ENCODE measurements around the gene FRZB.
"Not testable (repeated sequence)": the region's sequence is repeated elsewhere in the genome, so short reads cannot be mapped to it uniquely, and the experiment has no call there.

Gene FRZB, protein sequence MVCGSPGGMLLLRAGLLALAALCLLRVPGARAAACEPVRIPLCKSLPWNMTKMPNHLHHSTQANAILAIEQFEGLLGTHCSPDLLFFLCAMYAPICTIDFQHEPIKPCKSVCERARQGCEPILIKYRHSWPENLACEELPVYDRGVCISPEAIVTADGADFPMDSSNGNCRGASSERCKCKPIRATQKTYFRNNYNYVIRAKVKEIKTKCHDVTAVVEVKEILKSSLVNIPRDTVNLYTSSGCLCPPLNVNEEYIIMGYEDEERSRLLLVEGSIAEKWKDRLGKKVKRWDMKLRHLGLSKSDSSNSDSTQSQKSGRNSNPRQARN

DNA sequence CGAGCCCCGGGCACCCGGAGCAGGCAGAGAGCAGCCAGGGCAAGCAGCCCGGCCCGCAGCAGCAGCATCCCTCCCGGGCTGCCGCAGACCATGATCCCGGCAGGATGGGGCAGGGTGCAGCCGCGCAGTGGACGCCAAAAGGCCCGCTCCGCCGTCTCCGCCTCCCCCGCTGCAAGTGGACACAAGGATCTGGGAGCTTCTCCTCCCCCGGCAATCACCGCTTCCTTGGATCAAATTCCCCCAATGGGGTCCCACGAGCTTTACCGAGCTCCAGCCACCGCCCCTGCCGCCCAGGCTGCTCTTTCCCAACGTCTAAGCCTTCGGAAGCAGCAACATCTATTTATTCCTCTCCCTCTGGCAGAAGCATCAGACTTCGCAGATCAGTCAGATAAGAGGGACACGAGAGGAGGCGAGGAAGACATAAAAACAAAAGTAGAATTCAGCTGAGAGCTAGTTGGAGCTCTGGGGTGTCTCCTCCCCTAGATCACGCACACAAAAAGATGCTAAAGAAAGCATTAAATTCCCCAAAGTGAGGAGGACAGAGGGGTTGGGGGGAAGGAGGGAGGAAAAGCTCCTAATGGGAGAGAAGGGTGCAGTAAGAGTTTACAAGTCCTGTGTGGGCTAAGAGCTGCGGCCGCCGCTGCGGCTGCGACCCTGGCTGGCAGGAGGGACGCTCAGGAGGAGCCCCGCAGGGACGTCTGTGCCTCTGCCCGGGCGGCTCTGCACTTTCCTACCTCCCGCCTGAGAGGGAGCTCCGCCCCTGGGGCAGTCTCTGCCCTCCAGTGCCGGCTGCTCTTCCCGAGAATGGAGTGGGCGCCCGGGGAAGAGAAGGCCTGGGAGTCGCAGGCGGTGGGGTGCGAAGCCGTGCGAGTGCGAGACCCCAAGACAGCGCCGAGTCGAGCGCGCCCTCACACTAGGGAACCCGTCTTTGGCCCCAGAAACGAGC is at the start of gene FRZB:
TSS of gene FRZB (minus strand) at position 177 of the 946 bp plus-strand sequence. CDS start at position 92, 85 bp downstream.
- no peak for DNase-seq

DNA sequence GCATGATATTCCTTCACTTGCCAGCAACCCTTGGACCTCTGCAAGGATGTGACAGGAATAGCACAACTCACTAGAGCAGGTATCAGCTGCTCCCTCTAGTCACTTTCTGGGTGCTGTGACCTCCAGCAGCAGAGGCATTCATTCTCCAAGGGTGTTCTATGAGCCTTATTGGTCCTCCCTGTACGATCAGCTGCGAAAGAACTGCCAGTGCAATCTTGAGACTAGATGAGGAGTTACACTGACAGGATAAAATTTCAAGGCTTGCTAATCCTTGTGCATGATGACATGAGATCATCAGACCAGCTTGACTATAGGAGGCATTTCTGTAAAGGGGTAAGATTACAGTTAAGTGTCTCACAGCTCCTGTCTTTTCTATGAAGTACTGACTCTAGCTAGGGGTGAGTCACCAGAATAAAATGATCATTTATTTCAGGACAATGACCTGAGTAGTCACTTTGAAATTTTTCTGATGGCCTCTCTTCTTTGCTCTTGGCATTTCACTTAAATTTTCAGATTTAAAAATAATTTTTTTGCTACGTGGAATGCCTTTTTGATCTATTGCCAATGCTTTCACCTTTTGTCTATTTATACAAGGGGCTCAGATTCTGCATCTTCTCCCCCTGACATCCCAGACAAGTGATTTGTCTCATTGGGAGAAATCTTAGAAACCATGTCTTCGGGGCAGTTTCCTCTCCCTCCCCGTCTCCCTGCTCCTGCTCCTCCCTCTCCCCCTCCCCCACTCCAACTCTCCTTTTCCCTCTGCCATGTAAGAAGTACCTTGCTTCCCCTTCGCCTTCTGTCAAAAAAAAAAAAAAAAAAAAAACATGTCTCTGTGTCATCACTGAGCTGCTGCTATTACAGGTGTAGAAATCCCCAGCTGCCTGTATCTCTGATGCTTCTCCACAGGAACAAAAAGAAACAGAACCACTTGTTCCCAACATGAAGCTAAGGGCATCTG is 49.2 kb upstream of the FRZB start:
- no peak for DNase-seq

DNA sequence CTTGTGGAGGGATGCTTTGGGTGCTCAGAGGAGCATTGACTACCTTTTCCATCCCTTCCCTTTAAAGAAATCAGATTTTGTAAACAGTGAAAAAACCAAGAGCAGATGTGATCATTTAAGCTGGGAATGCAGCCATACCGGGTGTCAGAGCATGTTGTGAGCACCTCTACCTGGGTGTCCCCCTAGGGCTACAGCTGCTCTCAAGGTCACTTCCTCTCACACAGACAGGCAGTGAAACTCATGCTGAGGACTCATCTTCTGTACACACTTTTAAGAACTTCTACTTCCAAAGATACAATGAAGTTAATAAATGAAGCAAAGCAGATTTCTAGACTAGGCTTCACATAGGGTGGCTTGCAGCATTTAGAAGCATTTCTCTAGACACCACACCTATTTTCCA is 48.4 kb upstream of the FRZB start:
- no peak for DNase-seq

DNA sequence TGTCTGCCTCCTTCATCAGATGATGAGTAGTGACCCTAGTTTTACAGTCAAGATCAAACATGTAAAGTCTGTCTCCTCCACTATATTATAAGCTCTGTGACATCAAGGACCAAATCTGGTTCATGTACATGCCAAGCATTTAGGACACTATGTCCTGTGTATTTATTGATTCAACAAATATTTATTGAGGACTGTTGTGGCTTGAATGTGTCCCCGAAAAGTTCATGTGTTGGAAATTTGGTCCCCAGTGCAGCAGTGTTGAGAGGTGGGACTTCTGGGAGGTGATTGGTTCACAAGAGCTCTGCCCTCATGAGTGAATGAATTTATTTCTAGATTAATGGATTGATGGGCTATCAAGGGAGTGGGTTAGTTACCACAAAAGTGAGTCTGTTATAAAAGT is 46.6 kb upstream of the FRZB start:
- DNase-seq = no peak

DNA sequence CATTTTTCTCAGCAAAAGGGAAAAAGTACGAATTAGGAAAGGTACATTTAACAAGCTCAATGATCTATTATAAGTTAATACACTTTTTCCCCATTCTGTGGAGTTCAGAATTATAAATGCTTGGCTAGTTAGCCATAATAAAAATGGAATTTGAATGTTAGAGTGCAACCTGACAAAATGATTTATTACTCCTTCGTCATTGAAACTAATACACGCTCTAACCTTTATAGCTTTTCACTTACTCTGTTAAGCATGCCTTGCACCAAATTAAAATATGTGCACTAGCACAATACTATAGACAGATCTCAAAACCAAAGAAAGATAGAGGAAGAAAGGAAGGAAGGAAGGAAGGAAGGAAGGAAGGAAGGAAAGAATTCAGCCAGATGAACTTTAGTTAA is 46.1 kb upstream of the FRZB start:
- no peak for DNase-seq

DNA sequence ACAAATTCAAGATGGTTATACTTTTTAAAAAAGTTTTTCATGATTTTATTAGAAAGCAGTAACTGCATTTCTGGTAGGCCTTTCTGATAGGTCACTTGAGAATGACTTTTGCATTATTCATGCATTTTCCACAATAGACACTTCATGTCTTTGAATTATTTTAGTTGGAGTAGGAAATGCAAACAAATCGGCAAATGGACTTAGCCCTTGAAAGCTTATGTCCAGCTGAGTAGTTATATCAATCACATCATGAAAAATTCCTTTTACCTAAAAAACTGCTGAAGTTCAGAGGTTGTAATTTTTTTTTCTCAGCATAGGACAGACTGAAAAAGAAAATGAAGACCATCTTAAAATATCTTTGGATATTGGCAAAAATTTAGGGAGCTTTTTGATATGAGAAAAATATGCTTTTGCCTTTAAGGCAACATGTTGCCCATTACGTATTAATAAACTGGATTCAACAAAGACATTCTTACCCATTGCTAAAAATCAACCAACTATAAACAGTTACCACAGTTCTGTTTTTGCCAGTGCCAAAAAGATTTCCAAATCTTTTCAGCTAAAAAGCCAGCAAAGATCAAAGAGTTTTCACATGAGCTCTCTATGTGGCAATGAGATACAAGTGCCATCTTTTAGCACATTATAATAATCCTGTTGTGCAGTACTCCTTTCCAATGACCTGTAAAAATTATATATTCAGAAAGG is 45.5 kb upstream of the FRZB start:
- no peak for DNase-seq

DNA sequence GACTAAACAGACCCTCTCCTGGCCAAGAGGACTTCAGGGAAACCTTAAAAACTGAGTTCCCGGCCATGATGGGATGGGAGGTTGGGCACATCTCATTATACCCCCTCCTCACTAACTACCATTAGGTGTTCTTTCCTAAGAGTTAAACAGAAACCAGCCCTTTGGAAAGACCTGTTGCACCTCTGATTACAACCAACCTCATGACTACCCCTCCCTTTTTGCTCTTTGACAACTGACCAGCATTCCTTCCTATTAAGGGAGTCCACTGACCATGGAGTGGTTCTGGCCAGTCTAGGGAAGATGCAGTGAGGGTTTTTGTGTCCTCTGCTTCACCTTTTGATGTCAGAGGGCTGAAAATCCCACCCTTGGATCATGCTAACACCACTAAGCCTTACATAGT is 44.5 kb upstream of the FRZB start:
- DNase-seq = no peak

DNA sequence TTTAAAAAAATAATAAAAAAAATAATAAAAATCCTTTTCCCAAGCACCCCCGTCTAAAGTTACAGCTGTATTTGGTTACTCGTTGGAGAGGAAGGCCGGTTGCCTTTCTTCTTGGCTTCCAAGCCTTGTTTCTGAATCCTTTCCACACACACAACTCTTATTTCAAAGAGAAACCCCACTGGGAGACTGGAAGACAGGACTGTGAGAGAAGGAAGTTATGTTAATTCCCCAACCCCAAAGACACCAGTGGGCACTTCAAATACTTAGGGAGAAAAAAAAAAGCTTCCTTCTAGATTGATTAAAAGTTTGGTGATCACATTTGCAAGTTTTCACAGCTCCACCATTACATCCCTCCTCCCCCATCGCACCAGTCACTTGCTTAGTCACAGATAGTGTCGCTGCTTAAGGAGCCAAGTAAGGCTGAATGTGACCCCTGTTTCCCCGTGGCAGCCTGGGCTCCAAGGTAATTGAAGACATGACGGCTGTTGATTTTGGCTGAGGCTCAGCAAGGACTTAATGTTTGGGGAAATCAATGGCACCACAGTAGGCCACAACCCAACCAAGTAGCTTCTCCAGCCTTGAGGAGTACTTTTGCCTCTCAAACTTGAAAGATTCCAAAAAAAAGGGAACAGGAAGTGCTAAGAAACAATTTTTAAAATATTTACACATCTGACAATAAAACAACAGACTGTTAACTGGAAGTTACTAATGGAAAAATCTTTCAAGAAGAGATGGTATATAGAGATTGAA is 40.8 kb upstream of the FRZB start:
- no peak for DNase-seq

DNA sequence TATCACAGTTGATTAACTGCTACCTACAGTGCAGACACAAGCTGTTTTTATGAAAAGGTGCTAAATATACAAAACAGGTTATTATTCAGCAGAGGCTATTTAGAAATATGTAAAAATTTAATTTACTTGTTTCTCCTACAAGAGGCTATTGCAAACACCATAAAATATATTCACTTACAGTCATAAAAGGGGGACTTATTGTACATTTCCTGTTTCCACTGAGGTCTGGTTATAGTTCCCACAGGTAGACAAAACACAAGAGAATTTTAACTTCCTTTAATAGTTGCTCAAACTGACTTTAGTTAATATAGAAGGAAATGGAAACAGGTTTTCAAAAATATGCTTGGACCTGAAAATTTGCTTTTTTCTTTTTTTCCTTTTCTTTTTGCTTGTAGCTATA is 40.0 kb upstream of the FRZB start:
- DNase-seq = no peak

DNA sequence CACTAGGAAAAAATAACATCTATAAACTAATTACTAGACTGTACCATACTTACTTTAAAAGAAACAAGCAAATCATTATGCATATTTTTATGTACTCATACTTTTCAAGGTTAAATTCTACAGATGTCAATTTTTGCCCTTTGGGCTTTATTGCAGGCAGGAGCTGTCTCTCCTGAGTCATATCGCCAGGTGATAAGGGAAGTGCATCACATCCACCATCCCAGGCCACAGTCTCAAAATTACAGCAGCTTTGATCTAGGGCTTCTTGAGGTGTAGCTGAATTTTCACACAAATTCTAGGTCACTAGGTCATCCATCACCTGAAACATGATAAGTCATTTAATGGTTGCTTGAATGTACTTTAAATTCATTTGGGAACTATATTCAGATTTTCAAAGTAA is 38.4 kb upstream of the FRZB start:
- DNase-seq = no peak

DNA sequence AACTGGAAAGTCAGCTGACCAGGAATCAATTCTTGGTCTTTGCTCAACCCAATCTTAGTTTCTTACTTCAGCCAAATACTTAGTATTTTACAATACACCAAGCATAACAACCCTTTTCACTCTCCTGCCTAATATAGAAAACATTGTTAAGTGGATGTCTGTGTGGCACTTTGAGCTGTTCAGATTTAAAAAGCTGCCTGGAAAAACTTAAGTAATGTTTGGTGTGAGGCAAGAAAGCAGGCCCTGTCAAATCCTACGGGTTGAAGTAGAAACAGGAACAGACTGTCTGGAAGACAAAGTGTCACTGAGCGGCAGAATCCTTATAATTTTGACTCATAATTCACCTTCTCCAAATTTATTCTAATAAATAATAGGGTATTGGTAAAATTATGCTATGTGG is 37.1 kb upstream of the FRZB start:
- no peak for DNase-seq

DNA sequence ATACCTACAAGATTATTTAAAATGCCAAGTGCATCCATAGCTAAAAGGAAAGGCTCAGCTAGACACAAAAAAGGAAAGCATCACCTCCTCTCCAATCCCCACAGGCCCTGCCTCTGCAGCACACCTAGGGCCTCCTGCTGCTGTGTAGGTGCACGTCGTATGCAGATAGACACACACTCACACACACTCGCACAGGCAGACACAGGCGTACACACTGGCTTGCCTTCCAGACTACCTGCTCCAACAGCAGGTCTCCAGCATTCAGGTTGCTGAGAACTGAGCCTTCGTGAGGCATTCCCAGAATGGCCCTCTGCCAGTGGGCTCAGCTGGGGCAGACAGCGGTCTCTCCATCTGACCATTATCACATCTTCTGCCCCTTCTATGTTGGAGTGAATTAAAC is 35.3 kb upstream of the FRZB start:
- no peak for DNase-seq

DNA sequence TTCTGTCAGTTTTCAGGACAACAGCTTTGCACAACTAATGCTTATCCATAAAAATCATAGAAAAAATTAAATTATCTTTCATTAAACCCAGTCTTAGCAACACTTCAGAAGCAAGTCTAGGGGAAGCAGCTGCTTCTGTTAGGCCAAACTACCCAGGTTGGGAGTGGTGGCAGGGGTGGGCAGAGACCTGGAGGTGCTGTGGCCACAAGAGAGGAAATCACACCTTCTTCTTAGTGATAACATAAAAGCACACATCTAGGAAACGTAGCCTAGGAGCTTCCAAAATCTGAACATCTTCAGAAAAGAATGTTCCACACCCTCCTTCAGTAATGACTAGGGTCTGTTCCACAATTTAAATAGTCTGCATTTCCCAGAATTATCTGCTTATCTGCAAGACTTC is 32.3 kb upstream of the FRZB start:
- DNase-seq = no peak

DNA sequence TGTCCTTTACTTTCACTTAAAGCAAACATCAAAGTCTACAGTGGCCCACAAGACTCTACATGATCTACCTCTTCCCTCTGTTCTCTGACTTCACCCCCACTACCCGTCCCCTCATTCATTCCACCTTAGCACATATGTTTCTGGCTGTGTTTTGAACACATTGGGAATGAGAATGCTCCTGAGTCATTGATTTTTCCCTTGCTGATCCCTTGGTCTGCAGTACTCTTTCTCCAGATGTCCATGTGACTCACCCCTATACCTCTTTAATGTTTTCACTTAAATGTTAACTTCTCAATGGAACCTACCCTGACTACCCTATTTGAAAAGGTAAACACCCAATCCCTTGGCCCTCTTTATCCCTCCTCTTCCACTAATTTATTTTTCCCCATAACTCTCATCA is 30.7 kb upstream of the FRZB start:
- no peak for DNase-seq

DNA sequence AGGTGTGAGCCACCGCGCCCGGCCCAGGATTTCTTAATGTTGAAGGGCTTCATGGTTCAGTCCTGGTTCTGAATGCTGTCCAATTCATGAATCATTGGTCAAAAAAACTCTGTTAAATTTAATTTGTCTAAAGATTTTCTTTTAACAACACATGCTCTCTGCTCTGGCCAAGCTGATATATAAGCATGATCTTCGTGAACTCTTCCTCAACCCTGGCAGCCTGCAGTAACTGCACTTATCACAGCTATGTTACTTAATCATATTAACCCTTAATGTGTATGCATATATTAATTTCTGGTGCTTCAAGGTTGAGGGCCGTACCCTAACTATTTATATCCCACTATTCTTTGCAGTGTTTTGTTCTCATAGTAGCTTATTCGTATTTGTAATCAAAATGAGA is 29.4 kb upstream of the FRZB start:
- no peak for DNase-seq

DNA sequence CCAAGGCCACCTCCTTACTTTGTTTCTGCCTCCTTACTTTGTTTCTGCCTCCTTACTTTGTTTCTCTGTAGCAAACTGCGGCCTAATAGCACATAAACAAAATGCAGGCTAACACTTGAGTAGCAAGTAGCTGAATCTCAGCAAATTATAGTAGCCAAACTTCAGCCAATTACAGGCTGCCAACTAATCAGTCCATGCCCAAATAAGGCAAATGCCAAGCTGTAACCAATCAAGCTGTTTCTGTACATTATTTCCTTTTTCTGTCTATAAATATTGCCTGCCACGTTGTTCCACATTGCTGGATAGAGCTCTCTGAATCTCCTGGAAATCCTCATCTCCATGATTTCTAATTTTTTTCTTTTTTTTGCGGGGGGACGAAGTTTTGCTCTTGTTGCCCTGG is 28.7 kb upstream of the FRZB start:
- no peak for DNase-seq

DNA sequence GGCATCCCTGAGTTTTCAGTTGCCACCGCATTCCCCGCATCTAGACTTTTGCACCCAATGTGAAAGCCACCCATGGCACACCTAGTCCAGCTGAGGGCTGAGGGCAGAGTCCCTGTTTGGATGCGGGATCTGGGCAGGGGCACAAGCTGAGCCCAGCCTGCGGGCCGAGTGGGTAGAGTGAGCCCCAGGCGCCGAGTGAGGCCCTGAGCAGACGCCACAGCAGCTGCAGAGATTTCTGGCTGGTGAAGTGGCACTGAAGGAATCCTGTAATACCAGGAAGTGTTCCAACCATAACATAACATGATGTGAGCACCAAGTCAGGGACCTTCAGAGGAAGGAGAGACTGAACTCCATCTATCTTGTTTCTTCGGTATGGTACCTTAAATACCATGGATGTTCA is 27.7 kb upstream of the FRZB start:
- no peak for DNase-seq

DNA sequence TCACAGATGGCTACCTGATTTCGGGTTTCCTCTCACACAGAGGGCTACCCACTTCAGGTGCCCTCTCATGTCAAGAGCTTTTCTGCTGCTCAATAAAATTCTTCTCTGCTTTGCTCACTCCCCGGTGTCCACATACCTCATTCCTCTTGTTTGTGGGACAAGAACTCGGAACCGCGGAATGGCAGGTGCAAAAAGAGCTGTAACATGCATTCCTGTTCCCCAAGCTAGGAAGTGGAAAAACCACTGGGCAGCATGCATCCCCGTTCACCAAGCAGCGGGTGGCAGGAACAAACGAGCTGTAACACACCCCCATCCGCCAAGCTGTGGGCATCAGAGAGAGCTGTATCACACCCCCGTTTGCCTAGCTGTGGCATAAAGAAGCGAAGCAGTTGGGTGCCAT is 27.2 kb upstream of the FRZB start:
- no peak for DNase-seq

DNA sequence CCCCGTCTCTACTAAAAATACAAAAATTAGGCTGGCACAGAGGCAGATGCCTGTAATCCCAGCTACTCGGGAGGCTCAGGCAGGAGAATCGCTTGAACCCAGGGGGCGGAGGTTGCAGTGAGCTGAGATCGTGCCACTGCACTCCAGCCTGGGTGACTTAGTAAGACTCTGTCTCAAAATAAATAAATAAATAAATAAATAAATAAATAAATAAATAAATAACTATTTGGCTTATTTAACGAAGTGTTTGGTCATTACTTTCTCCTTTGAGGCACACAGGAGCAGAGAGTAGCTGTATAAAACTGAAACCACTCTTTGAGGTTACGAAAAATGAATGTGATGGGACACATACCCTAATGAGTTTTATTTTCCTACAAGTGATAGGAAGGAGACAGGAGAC is 26.6 kb upstream of the FRZB start:
- not testable (repeated sequence) for DNase-seq

DNA sequence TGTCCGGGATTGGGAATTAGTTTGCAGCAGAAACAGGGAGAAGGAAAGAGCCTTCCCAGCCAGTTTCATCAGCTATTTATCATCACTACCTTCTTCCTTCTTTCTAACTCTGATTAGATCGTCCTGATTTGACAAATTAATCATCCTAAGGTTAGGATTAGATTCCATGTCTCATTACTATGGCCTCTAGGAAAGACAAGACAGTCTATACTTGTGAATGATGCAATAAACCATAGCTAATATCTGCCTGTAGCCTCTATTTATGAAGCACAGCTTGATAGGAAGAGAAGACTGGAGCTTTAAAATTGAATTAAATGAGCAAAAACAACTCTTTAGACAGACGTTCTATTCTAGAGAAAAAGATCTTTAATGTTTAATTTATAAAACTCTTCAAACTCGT is 25.2 kb upstream of the FRZB start:
- no peak for DNase-seq

DNA sequence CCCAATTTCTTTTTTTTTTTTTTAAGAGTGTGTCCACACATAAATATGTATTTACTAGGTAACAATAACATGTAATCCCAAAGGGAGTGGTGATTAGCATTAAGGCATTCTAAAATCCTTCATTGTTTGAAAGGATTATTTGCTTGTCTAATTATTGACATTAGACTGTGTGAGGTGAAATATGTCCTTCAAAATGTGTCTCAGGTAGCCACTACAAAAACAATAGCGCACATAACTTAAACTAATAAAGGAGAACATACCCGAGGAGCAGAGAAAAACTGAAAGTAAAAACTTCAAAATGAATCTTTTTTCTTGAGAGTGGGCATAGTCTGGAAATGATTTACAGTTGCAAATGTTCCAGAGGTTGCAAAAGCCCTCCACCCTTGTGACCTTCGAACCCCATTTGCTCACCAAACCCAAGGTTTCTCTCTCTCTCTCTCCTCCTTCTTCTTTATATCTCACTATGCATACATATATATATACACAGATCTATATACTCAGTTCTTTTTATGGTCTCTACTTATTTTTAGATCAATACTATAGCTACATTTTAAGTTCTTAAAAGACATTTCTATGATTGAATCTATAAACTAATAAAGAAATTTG is 24.4 kb upstream of the FRZB start:
- no peak for DNase-seq
